NCI-H748 (cell line): Measurements from ENCODE around the gene KCND3.

Source experiments
- DNase-seq: peaks from one replicate; lab custom pipeline; 2025; ENCODE audit not compliant: unreplicated experiment; lab: John Stamatoyannopoulos, UW

KCND3 gene

DNA sequence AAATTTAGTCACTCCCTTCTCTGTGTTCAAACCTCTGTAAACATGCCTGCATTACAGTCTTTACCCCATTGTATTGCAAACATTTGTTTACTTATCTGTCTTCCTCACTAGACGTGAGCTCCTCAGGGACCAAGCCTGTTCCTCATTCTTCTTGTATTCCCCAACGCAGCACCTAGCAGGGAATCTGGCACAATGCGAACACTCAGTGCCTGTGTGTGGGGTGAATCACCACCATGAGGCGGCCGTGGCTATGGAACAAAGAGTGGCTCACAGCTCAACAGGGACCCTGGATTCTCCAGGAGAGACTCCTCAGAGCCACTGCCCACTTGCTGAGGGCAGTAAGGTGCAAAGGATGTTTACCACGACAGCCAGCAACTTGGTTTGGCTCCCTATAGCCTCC, 137.9 kb downstream of the KCND3 start:
- DNase-seq = no peak

GRCh38 chr1:111850109-111850508, 139.4 kb downstream of the KCND3 start:
- no peak for DNase-seq

GRCh38 chr1:111848852-111849545, 140.5 kb downstream of the KCND3 start:
- peak; percentile 35 for DNase-seq

GRCh38 chr1:111847466-111847865, 142.0 kb downstream of the KCND3 start:
- DNase-seq = peak; percentile 93

DNA sequence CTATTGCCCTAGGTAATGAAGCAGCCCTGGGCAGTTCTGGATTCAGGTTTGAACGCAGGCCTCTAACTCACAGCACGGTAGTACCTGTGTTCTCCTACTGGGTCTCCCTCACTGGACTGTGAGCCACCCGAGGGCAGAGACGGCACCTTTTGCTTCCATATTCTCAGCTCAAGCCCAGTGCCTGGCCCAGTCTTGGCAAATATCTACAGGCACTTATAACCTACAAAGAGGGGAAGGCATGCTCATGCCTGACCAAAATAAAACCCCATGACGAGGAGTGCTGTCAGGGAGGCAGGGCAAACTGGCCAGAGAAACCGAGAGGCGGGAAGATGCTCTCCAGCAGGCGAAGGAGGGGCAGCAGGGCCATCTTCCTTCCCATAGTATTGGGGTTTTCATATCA, 142.6 kb downstream of the KCND3 start:
- no peak for DNase-seq

- DNase-seq = no peak
Observed at GRCh38 chr1:111843177-111843576, 146.3 kb downstream of the KCND3 start.

- no peak for DNase-seq
Observed at GRCh38 chr1:111842411-111842810, 147.1 kb downstream of the KCND3 start.

DNA sequence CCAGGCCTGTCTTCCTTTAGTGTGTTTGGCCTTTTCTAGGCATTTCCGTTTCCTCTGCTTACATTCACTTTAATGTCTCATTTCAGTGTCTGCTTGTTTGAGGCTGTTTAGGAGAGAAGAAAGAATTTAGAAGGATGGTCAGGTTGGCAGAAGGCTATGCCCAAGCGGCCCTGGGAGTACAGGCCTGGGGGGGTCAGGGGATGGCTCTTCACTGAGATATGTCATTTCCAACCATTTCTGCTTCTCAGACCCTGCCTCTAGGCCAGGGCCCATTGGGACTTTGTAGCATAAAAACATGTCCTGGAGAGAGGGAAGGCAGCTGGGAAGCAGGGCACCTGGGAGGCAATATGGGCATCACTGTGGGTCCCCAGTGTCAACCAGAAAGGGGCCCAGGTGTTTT, 147.7 kb downstream of the KCND3 start:
- no peak for DNase-seq

DNA sequence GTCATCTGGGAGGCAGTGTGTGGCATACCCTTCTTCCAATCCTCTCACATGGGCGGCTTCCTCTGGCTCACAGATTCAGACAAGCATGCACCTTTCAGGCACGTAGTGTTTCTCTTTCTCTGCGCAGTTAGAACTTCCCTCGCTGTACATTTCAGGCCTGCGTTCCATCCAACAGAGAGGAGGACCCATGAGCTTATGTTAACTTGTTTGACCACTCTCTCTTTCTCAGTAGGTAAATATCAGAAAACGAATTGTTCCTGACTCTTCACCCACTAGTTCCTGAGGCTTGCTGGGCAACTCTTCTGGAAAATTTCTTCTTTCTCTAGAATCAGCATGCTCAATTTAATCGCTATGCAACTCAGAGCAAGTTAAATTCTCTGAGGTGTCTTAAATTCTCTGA, 148.3 kb downstream of the KCND3 start:
- no peak for DNase-seq

DNA sequence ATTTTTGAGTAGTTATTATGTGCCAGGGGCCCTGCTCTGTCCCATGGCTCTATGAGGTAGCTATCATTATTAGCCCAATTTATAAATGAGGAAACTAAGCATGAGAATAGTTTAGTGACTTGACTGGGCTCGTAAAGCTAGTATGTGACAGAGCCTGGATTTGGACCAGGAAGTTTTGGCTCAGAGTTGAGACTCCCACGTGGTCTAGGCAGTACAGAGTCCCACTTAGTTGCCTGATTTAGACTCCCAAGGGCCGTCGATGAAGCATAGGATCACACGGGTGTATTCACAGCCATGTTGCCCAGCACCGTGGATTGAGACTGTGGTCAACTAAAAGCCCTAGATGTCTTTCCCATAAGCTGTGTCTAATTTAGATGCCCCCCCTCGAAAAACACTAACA, 152.1 kb downstream of the KCND3 start:
- DNase-seq = no peak

DNA sequence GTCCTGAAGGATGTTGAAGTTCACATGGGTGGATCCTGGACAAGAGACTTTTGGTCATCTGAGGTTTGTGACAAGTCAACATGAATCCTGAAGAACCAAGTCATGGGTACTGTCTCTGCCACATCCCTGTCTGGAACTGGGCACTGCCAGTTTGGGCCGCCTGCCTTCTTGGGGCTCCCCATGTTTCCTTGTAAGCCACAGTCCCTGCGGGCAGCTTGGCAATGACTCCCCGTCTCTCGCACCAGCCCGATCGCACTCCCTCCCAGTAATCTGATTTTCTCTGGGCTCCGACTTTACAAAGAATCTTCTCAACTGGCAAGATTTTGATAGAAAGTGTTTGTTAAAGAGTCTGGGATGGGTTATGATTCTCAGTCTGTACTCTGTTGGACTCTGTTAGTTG, 153.4 kb downstream of the KCND3 start:
- no peak for DNase-seq

- DNase-seq = no peak
Observed at GRCh38 chr1:111835514-111835913, 154.0 kb downstream of the KCND3 start.

- no peak for DNase-seq
Observed at GRCh38 chr1:111834956-111835355, 154.5 kb downstream of the KCND3 start.

GRCh38 chr1:111833334-111833733, 156.1 kb downstream of the KCND3 start:
- DNase-seq = no peak

GRCh38 chr1:111832521-111833155, 156.8 kb downstream of the KCND3 start:
- no peak for DNase-seq

DNA sequence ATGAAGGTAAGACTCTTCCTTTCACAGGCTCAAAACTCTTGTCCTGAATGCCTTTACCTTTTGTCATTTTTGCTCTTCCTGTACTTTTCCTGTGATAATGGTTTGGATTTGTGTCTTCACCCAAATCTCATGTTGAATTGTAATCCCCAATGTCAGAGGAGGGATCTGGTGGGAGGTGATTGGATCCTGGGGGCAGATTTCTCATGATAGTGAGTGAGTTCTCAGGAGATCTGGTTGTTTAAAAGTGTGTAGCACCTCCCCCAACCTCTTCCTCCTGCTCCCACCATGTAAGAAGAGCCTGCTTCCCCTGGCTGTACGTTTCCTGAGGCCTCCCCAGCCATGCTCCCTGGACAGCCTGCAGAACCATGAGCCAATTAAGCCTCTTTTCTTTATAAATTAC, 158.3 kb downstream of the KCND3 start:
- DNase-seq = no peak

DNA sequence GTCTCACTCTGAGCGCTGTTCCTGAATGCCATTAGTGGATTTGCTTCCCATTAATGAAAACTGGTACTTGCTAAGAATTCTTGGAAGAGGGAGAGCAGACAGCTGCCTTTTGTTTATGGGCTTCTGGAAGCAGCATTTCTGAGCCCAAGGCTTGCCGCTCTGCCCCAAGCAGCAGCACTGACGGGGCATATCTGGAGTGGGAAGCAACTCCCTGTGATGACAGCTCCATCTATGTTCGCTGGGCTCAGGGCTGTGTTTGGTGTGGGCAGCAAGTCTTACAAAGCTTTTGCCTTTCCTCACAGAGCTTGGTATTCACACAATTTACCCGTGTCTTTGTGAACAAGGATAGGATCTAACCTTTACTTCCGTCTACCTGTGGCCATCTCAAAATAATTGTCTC, 161.5 kb downstream of the KCND3 start:
- DNase-seq = no peak

GRCh38 chr1:111826278-111826677, 163.2 kb downstream of the KCND3 start:
- no peak for DNase-seq

DNA sequence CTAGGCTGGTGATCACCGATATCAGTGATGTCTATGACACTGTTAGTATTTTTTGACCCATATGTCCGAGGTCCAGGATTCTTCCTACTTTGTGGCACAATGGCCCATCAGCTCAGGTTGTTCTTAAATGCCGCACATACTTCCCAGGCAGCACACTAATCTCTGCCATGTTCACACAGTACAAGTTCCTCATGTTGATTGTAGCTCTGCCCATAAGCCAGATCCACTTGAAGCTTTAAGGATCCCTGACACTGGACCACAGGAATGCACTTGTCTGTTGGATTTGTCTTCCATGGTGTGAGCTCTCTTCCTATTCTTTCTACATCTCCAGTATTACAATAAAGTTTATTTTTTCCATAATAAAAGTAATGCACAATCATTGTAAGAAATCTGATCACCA, 164.3 kb downstream of the KCND3 start:
- no peak for DNase-seq

- DNase-seq = no peak
Observed at GRCh38 chr1:111822138-111822537, 167.3 kb downstream of the KCND3 start.

- DNase-seq = no peak
Observed at GRCh38 chr1:111821121-111821745, 168.2 kb downstream of the KCND3 start.

DNA sequence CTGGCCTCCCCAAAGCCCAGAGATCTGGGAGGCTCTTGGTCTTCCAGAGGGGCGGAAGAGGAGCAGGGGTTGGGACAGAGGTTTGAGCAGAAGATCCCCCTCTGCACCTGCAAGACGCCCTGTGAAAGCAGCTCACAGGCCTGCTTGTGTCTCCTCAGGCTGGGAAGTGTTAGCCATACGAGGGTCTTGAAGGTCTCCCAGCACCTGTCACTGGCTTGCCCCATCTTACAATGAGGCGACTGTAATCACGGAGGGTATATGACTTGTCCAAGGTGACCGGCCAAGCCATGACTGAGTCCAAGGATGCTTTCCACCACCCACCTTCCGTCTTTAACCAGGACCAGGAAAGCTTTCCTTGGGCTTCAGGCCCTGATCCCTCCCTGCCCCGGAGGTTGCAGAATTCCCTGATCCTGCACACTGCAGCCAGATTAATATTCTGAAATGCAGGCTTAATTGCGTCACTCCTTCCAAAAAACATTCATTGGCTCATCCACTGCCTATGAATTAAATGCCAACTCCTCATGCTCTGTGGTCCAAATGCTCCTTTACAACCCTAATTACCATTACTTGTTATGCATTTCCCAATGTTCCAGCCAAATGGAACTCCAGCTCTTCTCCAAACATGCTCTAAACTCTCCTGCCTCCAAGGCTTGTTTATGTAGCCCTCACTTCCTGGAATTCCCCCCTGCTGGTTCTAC, 169.8 kb downstream of the KCND3 start:
- DNase-seq = no peak
